Endothelial cell of umbilical vein (primary cell): Measurements from ENCODE around the gene KAT8. TPM values are rescaled to one million over a fixed set of nuclear protein-coding genes. Genes with fewer than 3 reads are reported as not detected.

ENCODE experiments used
- BruUV-seq: library from RNA; stranded (reverse); fragments of 400-500 nt; replicated peaks from 2 replicates; lab custom pipeline; 2021; lab: Mats Ljungman, UMichigan
- CTCF ChIA-PET: fragments of 300-600, 350-600 bp; sonication (Branson Sonifier 250); formaldehyde crosslinking; loops from one replicate; lab custom pipeline; 2021; ENCODE audit warnings: antibody characterized with exemption, inconsistent platforms; lab: Charles Lee
- POLR2A ChIA-PET: fragments of 300-600, 350-600 bp; sonication (Branson Sonifier 250); formaldehyde crosslinking; loops from one replicate; lab custom pipeline; 2021; ENCODE audit warnings: antibody characterized with exemption, inconsistent platforms; lab: Charles Lee
- DNase-seq: peaks from one replicate; pipeline ENCODE4 v3.0.0-alpha.2; 2011; ENCODE audit warnings: low read depth, low spot score
- FAIRE-seq: peaks from 2 replicates; lab custom pipeline; 2011; peaks lifted over from hg19 to GRCh38; lab: Jason Lieb, UNC
- H2AFZ ChIP-seq: 2 replicates; pipeline ENCODE4 v1.6.0; 2012; ENCODE audit warnings: low read depth, low read length, control low read depth, inconsistent platforms
- H3K27ac ChIP-seq: 2 replicates; pipeline ENCODE4 v1.5.1; 2011; ENCODE audit warnings: low read depth, mild to moderate bottlenecking, control low read depth, low read length, moderate library complexity; ENCODE audit not compliant: insufficient read depth
- H3K27me3 ChIP-seq, 2 experiments: 2 replicates each; pipeline versions ENCODE4 v1.6.0 to v1.6.1; 2011; ENCODE audit warnings: low read length in 2 of 2, mixed read lengths in 1 of 2; ENCODE audit not compliant: control insufficient read depth in 2 of 2, insufficient read depth in 2 of 2
- H3K36me3 ChIP-seq, 2 experiments: 2 replicates in 1 of 2; 3 replicates in 1 of 2; pipeline ENCODE4 v1.5.1; 2011; ENCODE audit warnings: low read length in 2 of 2, mild to moderate bottlenecking in 1 of 2, moderate library complexity in 1 of 2; ENCODE audit not compliant: control insufficient read depth in 2 of 2, insufficient read depth in 2 of 2; ENCODE audit errors: extremely low read depth in 1 of 2
- H3K4me1 ChIP-seq: 3 replicates; pipeline ENCODE4 v1.5.1; 2011; ENCODE audit warnings: mild to moderate bottlenecking, low read length; ENCODE audit not compliant: control insufficient read depth, insufficient read depth; ENCODE audit errors: extremely low read depth
- H3K4me2 ChIP-seq: 2 replicates; pipeline ENCODE4 v1.6.1; 2011; ENCODE audit warnings: low read length, control low read depth, mixed read lengths; ENCODE audit not compliant: insufficient read depth
- H3K4me3 ChIP-seq, 3 experiments: fragments of 200-600 bp in 1 of 3; sonication (generic), shearing (Covaris generic) in 1 of 3; replicated peaks in 1 of 3; 2 replicates each; pipeline ENCODE4 v1.5.1; 2011 to 2016; ENCODE audit warnings: control low read depth in 3 of 3, low read length in 3 of 3, mild to moderate bottlenecking in 2 of 3, inconsistent platforms in 1 of 3, low read depth in 1 of 3, moderate library complexity in 1 of 3; ENCODE audit not compliant: insufficient read depth in 1 of 3
- H3K79me2 ChIP-seq: 2 replicates; pipeline ENCODE4 v1.6.0; 2012; ENCODE audit warnings: low read length, inconsistent platforms; ENCODE audit not compliant: control insufficient read depth, insufficient read depth
- H3K9ac ChIP-seq: replicated peaks from 2 replicates; pipeline ENCODE3; 2011; ENCODE audit warnings: low read length, control low read depth; ENCODE audit not compliant: insufficient read depth; ENCODE audit errors: extremely low read depth
- H3K9me1 ChIP-seq: replicated peaks from 3 replicates; pipeline ENCODE4 v1.6.0; 2011; ENCODE audit warnings: mild to moderate bottlenecking, low read length; ENCODE audit not compliant: control insufficient read depth, insufficient read depth; ENCODE audit errors: extremely low read depth
- H3K9me3 ChIP-seq: replicated peaks from 2 replicates; pipeline ENCODE4 v1.5.1; 2012; ENCODE audit warnings: low read length, inconsistent platforms; ENCODE audit not compliant: control insufficient read depth, insufficient read depth
- H4K20me1 ChIP-seq: replicated peaks from 2 replicates; pipeline ENCODE3; 2011; ENCODE audit warnings: mild to moderate bottlenecking, low read length; ENCODE audit not compliant: control insufficient read depth, insufficient read depth; ENCODE audit errors: extremely low read depth
- CTCF ChIP-seq, 2 donors: IDR thresholded peaks; 1 replicate in 1 of 2; 2 replicates in 1 of 2; pipeline ENCODE4 v1.5.1; 2011; ENCODE audit warnings: low read length in 2 of 2, mild to moderate bottlenecking in 2 of 2, moderate library complexity in 2 of 2, control low read depth in 1 of 2, inconsistent platforms in 1 of 2, low read depth in 1 of 2; ENCODE audit not compliant: insufficient read depth in 1 of 2; ENCODE audit errors: extremely low read depth in 1 of 2
- EZH2 ChIP-seq: IDR thresholded peaks from 2 replicates; pipeline ENCODE4 v1.6.1; 2012; ENCODE audit warnings: borderline replicate concordance, low read depth, mild to moderate bottlenecking, moderate library complexity, low read length, inconsistent platforms; ENCODE audit not compliant: severe bottlenecking
- FOS ChIP-seq: IDR thresholded peaks from 2 replicates; pipeline ENCODE4 v1.6.1; 2011; ENCODE audit warnings: mild to moderate bottlenecking, low read length, moderate library complexity, borderline replicate concordance; ENCODE audit not compliant: insufficient read depth
- JUN ChIP-seq: IDR thresholded peaks from 2 replicates; pipeline ENCODE4 v1.6.1; 2011; ENCODE audit warnings: borderline replicate concordance, low read depth; ENCODE audit not compliant: insufficient read length, insufficient read depth
- MAX ChIP-seq: IDR thresholded peaks from 2 replicates; pipeline ENCODE4 v1.6.1; 2011; ENCODE audit not compliant: insufficient read depth, insufficient read length
- POLR2A ChIP-seq: IDR thresholded peaks from 2 replicates; pipeline ENCODE4 v1.6.1; 2012; ENCODE audit warnings: low read depth, mild to moderate bottlenecking, control low read depth, low read length
- POLR2AphosphoS5 ChIP-seq: IDR thresholded peaks from 2 replicates; pipeline ENCODE4 v1.6.1; 2012; ENCODE audit warnings: low read depth, mild to moderate bottlenecking, control low read depth, low read length, moderate library complexity; ENCODE audit not compliant: insufficient read depth
- dilution Hi-C: fragments of 300-500 bp; cut with MboI; formaldehyde crosslinking; loops from one replicate; pipeline ENCODE4 v1.15.0; 2019; ENCODE audit warnings: low sequenced_read_pairs; ENCODE audit not compliant: extremely low pct_ligation_motif_present
- intact Hi-C: fragments of 100-400 bp; cut with micrococcal nuclease; formaldehyde crosslinking; loops from one replicate; pipeline ENCODE4 v1.10.0; 2022
- polyA plus RNA-seq, 4 experiments: library from polyadenylated mRNA; depleted of rRNA in 3 of 4; stranded (reverse) in 3 of 4; unstranded in 1 of 4; fragments of >200 nt; gene quantifications; 2 replicates each; pipeline versions ENCODE4 v1.2.1 to v1.2.3, GENCODE V29; 2011 to 2012; ENCODE audit warnings: missing spikeins in 1 of 4
- total RNA-seq: library from RNA; stranded (reverse); gene quantifications from 2 replicates; pipeline ENCODE4 v1.2.3, GENCODE V29; 2021

The KAT8 gene
- total and polyA plus RNA-seq, 2 donors (not counting 3 experiments of a cell fraction or from before 2014, with no cell fraction given): 30.7 to 42.8 TPM

- Histone ChIP-seq H3K4me1 (no peaks in the 10 kb centered on the region), H3K4me2 (no peak overlapping the region), H3K79me2 (peaks cover 4% of the 10 kb centered on the region), H3K9me1 (no peaks in the 10 kb centered on the region), H3K36me3 (peaks cover 2 to 12% of the 10 kb centered on the region in 2 experiments), H3K9me3 (no peaks in the 10 kb centered on the region), H3K4me3 (no peak overlapping the region), H2AFZ (no peak overlapping the region), H4K20me1 (no peaks in the 10 kb centered on the region), H3K27me3 (no peaks in the 10 kb centered on the region), H3K9ac (no peak overlapping the region), H3K27ac (no peak overlapping the region)
- no TSS peak for BruUV-seq
- intact Hi-C loops: no loop called here
- DNase-seq: no peak
- CTCF ChIA-PET: interaction anchor here (0.8 kb wide), 1 partner anchor 103 kb away, joined by 4 read pairs; the partner anchor contains the start of gene HSD3B7
- POLR2A ChIA-PET: interaction anchor here (0.6 kb wide), 1 partner anchor 92 kb away, joined by 3 read pairs; no protein-coding TSS in a partner anchor
- no peak for FAIRE-seq
- TF ChIP-seq FOS (no peak), POLR2A (no peak), MAX (no peak), POLR2AphosphoS5 (no peak), EZH2 (no peak), JUN (no peak)
- dilution Hi-C loops: no loop called here
These were observed 29.5 kb upstream of the KAT8 start for GRCh38 chr16:31087971-31088370.

- intact Hi-C loops (no loop called here), dilution Hi-C loops (no loop called here)
- H3K36me3 ChIP-seq: peaks cover 2 to 10% of the 10 kb centered on the region in 2 experiments
- peaks cover 7% of the 10 kb centered on the region for H3K79me2 ChIP-seq
- CTCF ChIA-PET: interaction anchor here (1.5 kb wide), 1 partner anchor 104 kb away, joined by 4 read pairs; the partner anchor contains the start of gene HSD3B7
- H3K27me3 ChIP-seq: no peaks in the 10 kb centered on the region
- H3K4me2 ChIP-seq: no peak within 1 kb of the TSS
- H2AFZ ChIP-seq: no peak within 1 kb of the TSS
- no peak within 1 kb of the TSS for H3K27ac ChIP-seq
- DNase-seq (no peak), FAIRE-seq (no peak)
- no peak within 1 kb of the TSS for H3K9ac ChIP-seq
- H3K9me1 ChIP-seq: no peaks in the 10 kb centered on the region
- no peaks in the 10 kb centered on the region for H3K9me3 ChIP-seq
- TF ChIP-seq CTCF (IDR thresholded peaks at IDR 0.05; ENCODE audit: extremely low read depth in 1 of 2, insufficient read depth in 1 of 2, low read depth in 1 of 2, low read length in 2 of 2) (no peak), POLR2A (no peak), MAX (no peak), EZH2 (no peak)
- H3K4me3 ChIP-seq: no peak within 1 kb of the TSS
- peaks cover 3% of the 10 kb centered on the region for H3K4me1 ChIP-seq
- no peaks in the 10 kb centered on the region for H4K20me1 ChIP-seq
- BruUV-seq: no TSS peak
- POLR2A ChIA-PET: no interaction called here
These were observed 28.8 kb upstream of the KAT8 start, which contains the start of gene PRSS53 for GRCh38 chr16:31088459-31089183. PRSS53 (minus strand) TSS chr16:31088943; CDS start chr16:31088809, 134 bp downstream.
